ENCODE data around the gene PAGE2B. TPM values are rescaled to one million over a fixed set of nuclear protein-coding genes. Genes with fewer than 3 reads are reported as not detected.
"Not testable (repeated sequence)": the region's sequence is repeated elsewhere in the genome, so short reads cannot be mapped to it uniquely, and the experiment has no call there.

PAGE2B gene
- total RNA-seq, 1 donor from 2014 or later = not detected

DNA sequence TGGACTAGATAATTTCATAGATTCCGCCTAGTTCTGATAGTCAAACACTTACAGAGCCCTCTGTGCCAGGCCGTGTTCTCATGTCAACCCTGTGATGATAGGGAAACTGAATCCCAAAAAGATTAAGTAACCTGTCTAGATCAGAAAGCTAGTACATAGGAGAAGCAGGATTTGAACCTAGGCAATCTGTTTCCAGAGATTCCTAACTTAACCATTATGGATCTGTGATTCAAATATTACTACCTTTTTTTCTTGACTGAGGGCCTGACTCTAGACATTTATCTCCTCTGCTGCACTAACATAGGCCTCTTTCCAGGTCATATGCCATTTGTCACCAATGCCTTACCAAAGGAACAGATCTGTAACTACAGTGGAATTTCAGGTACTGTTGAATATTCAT lies 45.5 kb upstream of the PAGE2B start:
- Mint-ChIP-seq H3K36me3 (ENCODE audit: insufficient read depth) (no peaks in the 10 kb centered on the region), H3K27me3 (no peaks in the 10 kb centered on the region), H3K4me3 (ENCODE audit: low read depth) (no peak overlapping the region), H3K27ac (no peak overlapping the region), H3K9me3 (ENCODE audit: low read depth) (peaks cover 16% of the 10 kb centered on the region), H3K4me1 (ENCODE audit: low read depth) (peaks cover 10% of the 10 kb centered on the region)
- DNase-seq (ENCODE audit: low spot score, unreplicated experiment) = no peak
- TF ChIP-seq, protein P1, sequence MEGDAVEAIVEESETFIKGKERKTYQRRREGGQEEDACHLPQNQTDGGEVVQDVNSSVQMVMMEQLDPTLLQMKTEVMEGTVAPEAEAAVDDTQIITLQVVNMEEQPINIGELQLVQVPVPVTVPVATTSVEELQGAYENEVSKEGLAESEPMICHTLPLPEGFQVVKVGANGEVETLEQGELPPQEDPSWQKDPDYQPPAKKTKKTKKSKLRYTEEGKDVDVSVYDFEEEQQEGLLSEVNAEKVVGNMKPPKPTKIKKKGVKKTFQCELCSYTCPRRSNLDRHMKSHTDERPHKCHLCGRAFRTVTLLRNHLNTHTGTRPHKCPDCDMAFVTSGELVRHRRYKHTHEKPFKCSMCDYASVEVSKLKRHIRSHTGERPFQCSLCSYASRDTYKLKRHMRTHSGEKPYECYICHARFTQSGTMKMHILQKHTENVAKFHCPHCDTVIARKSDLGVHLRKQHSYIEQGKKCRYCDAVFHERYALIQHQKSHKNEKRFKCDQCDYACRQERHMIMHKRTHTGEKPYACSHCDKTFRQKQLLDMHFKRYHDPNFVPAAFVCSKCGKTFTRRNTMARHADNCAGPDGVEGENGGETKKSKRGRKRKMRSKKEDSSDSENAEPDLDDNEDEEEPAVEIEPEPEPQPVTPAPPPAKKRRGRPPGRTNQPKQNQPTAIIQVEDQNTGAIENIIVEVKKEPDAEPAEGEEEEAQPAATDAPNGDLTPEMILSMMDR (IDR thresholded peaks at IDR 0.05; ENCODE audit: unreplicated experiment) = no peak

DNA sequence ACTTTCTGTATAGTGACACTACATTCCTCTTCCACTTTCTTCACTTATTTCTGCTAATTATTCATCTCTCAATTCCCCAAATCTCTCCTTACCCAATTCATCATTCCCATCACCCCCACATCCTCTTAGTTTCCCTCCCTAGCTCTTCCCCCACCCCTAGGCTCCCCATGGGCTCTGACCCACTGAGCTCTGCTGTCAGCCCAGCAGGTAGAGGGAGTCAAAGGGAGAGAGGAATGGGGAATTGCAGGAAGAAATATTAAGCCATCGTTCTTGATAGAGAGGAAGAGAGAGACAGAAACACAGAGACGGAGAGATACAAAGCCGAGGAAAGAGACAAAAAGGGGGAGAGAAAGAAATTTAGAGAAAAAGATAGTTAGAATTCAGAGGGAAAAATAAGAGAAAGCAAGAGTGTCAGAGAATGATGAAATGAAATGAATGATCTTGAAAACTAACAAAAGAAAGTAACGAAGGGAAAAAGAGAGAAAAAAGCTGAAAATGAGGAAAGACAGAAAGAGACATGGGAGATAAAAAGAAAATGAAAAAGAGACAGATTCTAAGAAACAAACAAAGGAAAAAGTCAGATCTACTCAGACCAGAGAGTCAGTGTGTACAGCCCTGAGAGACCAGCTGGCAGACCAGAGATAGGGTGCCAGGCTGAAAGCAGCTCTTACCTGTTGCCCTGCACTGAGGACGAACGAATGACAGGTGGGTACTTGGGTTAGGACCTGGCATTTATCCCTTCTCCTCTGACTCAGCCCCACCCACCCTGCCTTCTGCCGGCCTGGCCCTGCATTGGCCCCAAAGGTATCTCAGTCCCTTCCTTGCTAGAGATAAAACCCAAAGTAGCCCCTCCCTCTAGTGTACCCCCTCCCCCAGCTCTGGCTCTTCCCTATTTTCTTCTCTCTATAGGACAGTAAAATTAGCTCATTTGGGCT lies 44.3 kb upstream of the PAGE2B start, which contains the start of gene ALAS2:
Gene ALAS2 (minus strand): TSS at position 707 of the 935 bp plus-strand sequence. CDS start 4,977 bp downstream, outside the sequence.
- H3K27me3 Mint-ChIP-seq = no peaks in the 10 kb centered on the region
- H3K27ac Mint-ChIP-seq = no peak within 1 kb of the TSS
- H3K36me3 Mint-ChIP-seq (ENCODE audit: insufficient read depth) = no peaks in the 10 kb centered on the region
- DNase-seq (ENCODE audit: low spot score, unreplicated experiment) = no peak
- H3K4me1 Mint-ChIP-seq (ENCODE audit: low read depth) = peaks cover 10% of the 10 kb centered on the region
- peaks cover 22% of the 10 kb centered on the region for H3K9me3 Mint-ChIP-seq (ENCODE audit: low read depth)
- no peak within 1 kb of the TSS for H3K4me3 Mint-ChIP-seq (ENCODE audit: low read depth)
- TF ChIP-seq, protein P1 (IDR thresholded peaks at IDR 0.05; ENCODE audit: unreplicated experiment) = no peak

DNA sequence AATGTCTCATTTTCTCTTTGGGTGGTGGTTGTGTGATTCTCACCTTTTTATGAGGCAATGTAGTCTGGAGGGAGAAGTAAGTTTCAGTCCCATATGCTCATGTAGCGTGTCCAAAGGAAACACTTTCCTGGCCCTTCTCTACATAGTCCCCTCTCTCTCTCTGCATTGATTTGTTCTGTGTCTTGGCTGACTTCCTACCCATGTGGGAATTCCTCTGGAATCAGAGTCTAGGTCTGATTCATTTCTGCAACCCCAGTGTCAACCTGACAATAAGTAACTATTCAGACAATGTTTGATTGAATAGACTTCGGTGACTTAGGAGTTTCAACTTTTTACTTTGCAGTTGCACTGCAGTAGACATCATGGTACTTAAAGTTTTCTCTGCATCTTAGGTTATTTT lies 41.4 kb upstream of the PAGE2B start:
- Mint-ChIP-seq H3K27me3 (no peaks in the 10 kb centered on the region), H3K9me3 (ENCODE audit: low read depth) (peaks cover 25% of the 10 kb centered on the region), H3K27ac (no peak overlapping the region), H3K4me3 (ENCODE audit: low read depth) (no peak overlapping the region), H3K4me1 (ENCODE audit: low read depth) (peaks cover 10% of the 10 kb centered on the region), H3K36me3 (ENCODE audit: insufficient read depth) (no peaks in the 10 kb centered on the region)
- TF ChIP-seq, protein P1 (IDR thresholded peaks at IDR 0.05; ENCODE audit: unreplicated experiment) = no peak
- DNase-seq (ENCODE audit: low spot score, unreplicated experiment) = no peak

DNA sequence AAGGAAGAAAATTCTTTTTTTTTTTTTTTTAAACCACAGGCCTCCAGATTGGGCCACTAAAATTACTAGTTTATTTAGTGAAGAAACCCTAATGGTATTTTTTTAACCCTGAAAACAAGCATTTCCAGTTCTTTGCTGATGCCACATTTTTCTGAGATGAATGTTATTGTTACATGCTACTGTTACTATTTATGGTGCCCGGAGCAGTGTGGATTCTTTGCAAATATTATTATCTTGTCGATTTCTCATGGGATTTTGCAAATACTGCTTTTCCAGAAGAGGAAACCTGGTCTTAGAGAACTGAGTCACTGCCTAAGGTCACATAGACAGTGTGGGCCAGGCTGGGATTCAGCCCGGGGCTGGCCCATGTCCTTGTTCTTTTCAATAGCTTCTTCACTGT lies 35.4 kb upstream of the PAGE2B start:
- TF ChIP-seq, protein P1 (IDR thresholded peaks at IDR 0.05; ENCODE audit: unreplicated experiment) = no peak
- no peaks in the 10 kb centered on the region for H3K36me3 Mint-ChIP-seq (ENCODE audit: insufficient read depth)
- H3K9me3 Mint-ChIP-seq (ENCODE audit: low read depth) = peaks cover 18% of the 10 kb centered on the region
- no peaks in the 10 kb centered on the region for H3K27me3 Mint-ChIP-seq
- no peaks in the 10 kb centered on the region for H3K4me1 Mint-ChIP-seq (ENCODE audit: low read depth)
- DNase-seq (ENCODE audit: low spot score, unreplicated experiment) = no peak
- no peak overlapping the region for H3K4me3 Mint-ChIP-seq (ENCODE audit: low read depth)
- H3K27ac Mint-ChIP-seq = no peak overlapping the region

DNA sequence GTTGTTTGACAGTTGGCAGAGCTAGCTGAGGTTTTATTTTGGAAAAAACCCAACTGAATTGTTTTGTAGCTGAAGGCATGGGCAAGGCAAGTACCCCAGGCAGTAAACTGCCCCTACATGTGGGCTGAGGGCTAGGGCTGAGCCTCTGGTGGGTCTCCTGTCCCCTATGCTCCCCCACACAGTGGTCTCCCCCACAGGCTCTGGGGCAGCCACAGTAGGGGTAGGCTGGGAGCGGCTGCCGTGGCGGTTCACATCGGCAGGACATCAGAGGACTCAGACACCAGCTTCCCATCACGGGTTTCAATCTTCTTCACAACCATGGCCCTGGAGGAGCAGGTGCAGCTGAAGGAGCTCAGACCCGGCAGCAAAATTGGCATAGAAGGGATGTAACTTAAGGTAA lies 33.3 kb upstream of the PAGE2B start:
- Mint-ChIP-seq H3K9me3 (ENCODE audit: low read depth) (peaks cover 15% of the 10 kb centered on the region), H3K4me1 (ENCODE audit: low read depth) (no peaks in the 10 kb centered on the region), H3K4me3 (ENCODE audit: low read depth) (no peak overlapping the region), H3K36me3 (ENCODE audit: insufficient read depth) (no peaks in the 10 kb centered on the region), H3K27ac (no peak overlapping the region), H3K27me3 (no peaks in the 10 kb centered on the region)
- no peak for DNase-seq (ENCODE audit: low spot score, unreplicated experiment)
- TF ChIP-seq, protein P1 (IDR thresholded peaks at IDR 0.05; ENCODE audit: unreplicated experiment) = no peak

DNA sequence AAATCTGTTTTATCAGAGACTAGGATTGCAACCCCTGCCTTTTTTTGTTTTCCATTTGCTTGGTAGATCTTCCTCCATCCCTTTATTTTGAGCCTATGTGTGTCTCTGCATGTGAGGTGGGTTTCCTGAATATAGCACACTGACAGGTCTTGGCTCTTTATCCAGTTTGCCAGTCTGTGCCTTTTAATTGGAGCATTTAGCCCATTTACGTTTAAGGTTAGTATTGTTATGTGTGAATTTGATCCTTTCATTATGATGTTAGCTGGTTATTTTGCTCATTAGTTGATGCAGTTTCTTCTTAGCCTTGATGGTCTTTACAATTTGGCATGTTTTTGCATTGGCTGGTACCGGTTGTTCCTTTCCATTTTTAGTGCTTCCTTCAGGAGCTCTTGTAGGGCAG lies 24.2 kb upstream of the PAGE2B start:
- not testable (repeated sequence) for H3K4me3 Mint-ChIP-seq (ENCODE audit: low read depth); H3K4me1 Mint-ChIP-seq (ENCODE audit: low read depth); H3K36me3 Mint-ChIP-seq (ENCODE audit: insufficient read depth); H3K27me3 Mint-ChIP-seq; DNase-seq (ENCODE audit: low spot score, unreplicated experiment); H3K27ac Mint-ChIP-seq
- H3K9me3 Mint-ChIP-seq (ENCODE audit: low read depth) = peaks cover 27% of the 10 kb centered on the region
